GM19395 (cell line): ENCODE data around the gene SUPT3H.

ENCODE experiments used
- ATAC-seq: cut with Tn5 transposase; IDR thresholded peaks from one replicate; pipeline ENCODE4 v1.9.1; 2021; ENCODE audit warnings: mild to moderate bottlenecking, moderate library complexity; ENCODE audit not compliant: unreplicated experiment

Gene SUPT3H

GRCh38 chr6:45394586-45395095 lies 16.9 kb upstream of the SUPT3H start:
- no peak for ATAC-seq

GRCh38 chr6:45388328-45388727 lies 10.6 kb upstream of the SUPT3H start:
- no peak for ATAC-seq

DNA sequence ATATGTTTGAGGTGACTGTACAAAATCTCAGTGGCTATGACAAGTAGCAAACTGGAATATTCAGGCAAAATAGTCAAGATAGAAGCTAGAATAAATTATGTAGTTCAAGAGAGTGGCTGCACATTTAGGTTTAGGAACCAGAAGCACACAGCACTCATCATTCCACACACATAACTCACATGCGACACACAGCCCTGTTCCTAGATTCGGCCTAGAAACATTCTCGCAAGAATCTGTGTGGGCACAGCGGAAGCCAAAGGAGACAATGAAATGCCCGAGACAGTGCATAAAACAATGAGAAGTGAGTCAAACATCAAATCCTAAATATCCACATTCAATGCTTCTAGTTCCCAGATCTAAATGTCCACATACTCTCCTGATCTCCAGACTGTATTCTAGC lies 9.5 kb upstream of the SUPT3H start:
- ATAC-seq: no peak

- ATAC-seq: no peak
Measured at GRCh38 chr6:45386501-45386900, 8.8 kb upstream of the SUPT3H start.

GRCh38 chr6:45382391-45382790 lies 4.7 kb upstream of the SUPT3H start:
- no peak for ATAC-seq

GRCh38 chr6:45378334-45378926 lies 696 bp upstream of the SUPT3H start:
- peak; percentile 47 for ATAC-seq

GRCh38 chr6:45377043-45377553 lies 636 bp downstream of the SUPT3H start:
- ATAC-seq: peak; percentile 9

GRCh38 chr6:45376310-45377042 lies 1.3 kb downstream of the SUPT3H start:
- no peak for ATAC-seq

GRCh38 chr6:45375449-45375848 lies 2.3 kb downstream of the SUPT3H start:
- no peak for ATAC-seq

DNA sequence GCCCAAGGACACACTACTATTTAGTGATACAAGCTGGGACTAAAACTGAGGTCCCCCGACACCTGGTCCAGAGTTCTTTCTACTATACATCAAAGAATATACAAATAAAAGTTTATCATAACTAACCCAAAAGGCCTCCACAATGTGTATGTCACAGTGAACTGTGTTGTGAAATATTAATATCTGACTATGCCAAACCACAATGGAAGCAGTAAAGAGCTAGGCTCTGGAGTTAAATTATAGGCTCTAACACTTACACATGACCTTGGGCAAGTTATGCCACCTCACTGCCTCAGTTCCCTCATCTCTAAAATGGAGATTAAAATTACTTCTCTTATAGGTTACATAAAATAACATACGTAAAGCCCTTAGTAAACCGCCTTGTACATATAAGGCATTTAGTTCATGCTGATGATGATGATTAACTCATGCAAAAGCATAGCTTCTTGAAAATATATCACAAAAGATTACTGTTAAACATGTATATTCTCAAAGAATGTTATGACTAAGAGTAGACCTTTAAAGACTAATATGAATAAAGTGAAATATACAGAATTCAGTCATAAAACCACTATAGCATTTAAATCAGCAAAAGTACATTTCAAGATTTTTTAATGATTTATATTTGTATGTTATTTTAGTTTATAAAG lies 5.7 kb downstream of the SUPT3H start:
- ATAC-seq: no peak

DNA sequence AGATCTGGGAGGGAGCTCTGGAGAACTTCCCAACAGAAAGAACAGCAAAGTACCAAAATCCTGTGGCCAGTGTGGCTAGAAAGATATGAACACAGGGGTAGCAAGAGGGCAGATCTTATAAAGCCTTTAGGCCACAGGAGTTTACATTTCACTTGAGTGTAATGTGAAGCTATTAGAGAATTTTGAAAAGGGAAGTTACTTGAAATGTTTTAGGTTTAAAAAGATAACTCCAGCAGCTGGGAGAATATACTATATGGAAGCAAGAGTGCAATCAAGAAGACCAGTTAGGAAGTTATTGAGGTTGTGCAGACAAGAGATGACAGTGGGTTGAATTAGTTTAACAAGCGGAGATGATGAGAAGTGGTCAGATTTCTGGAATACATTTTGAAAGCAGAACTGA lies 7.9 kb downstream of the SUPT3H start:
- ATAC-seq: no peak

DNA sequence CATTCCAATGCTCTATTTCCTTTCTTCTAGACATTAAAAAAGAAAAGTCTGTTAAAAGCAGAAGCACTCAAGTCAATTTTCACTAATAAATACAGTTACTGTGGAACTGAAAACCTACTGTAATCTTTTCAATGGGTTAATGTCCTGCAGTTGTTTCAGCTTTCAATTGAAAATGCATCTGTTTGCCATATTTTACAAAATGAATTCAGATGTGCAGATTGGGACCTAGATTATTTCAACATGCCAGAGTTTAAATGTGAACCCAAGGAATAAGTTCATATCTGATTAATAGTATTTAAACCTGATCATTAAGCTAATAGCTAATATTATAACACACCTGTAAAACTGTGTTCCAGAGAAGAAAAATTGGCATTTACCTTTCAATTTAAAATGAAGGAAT lies 9.7 kb downstream of the SUPT3H start:
- ATAC-seq: no peak

GRCh38 chr6:45366534-45366933 lies 11.2 kb downstream of the SUPT3H start:
- no peak for ATAC-seq

DNA sequence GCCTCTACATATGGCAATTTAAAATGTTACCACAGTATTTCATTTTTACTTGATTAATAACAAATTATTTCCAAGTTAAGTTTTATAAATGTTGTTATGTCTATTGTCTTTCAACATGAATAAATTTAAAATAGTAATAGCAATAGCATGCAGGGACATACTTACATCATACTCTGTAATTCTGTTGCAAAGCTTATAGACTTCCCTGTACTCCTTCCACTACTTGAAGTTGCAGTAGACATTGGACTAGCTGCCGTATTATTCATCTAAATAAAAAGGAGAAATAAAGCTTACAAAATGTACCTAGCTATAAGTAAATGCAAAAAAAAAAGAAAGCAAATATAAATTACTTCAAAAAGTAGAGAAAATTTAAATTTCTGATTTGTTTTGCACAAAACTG lies 12.7 kb downstream of the SUPT3H start:
- ATAC-seq: no peak

- no peak for ATAC-seq
Measured at GRCh38 chr6:45364466-45364865, 13.3 kb downstream of the SUPT3H start.

GRCh38 chr6:45353654-45354053 lies 24.1 kb downstream of the SUPT3H start:
- ATAC-seq: no peak

DNA sequence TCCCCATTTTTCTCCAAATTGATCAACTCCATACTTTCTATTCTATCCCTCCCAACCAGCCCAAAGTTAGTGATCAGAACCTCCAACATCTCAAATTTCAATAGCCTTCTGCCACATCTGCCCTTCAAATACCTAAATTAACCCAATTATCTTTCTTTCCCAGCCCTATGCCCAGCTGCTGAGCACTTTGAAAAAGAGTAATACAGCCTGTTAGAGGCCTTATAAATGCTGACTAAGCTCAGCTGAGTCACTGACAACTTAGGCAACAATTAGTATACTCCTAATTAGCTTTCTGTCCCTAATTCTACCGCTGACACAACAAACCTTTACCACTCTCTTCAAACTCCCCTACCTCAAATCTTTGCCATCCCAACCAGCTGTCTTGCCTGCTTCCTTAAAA lies 26.1 kb downstream of the SUPT3H start:
- no peak for ATAC-seq

GRCh38 chr6:45351076-45351475 lies 26.7 kb downstream of the SUPT3H start:
- no peak for ATAC-seq

- no peak for ATAC-seq
Measured at GRCh38 chr6:45350186-45350710, 27.5 kb downstream of the SUPT3H start.

DNA sequence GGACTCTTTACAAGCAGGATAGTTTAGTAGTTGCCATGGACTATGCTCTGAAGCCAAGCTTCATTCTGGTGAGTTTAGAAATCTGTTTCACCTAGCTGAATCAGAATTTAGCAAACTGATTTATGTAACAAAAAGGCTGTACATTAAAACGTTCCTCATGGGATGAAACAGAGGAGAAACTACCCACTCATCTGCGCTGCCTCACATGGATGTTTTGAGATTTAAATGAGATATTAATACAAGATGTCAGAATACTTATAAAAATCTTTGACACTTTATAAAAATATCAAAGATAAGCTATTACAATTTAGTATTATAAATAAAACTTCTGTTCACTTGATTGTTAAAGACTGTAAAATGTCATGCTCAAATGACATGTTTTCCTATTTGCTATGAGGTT lies 32.8 kb downstream of the SUPT3H start:
- no peak for ATAC-seq

- no peak for ATAC-seq
Measured at GRCh38 chr6:45328523-45328922, 49.2 kb downstream of the SUPT3H start.
